ENCODE measurements around the gene TCEAL6.
"Not testable (repeated sequence)": the region's sequence is repeated elsewhere in the genome, so short reads cannot be mapped to it uniquely, and the experiment has no call there.

The TCEAL6 gene

GRCh38 chrX:102142274-102142673, at the start of gene TCEAL6:
TCEAL6 (minus strand) TSS chrX:102142481.
- not testable (repeated sequence) for DNase-seq

- no peak for DNase-seq
Observed at GRCh38 chrX:102185967-102186720, 43.9 kb upstream of the TCEAL6 start.

GRCh38 chrX:102155806-102156179, 13.5 kb upstream of the TCEAL6 start, which contains the start of gene BEX5:
BEX5 (minus strand) TSS chrX:102155977; CDS start chrX:102154265, 1,712 bp downstream.
- DNase-seq, result peak; percentile 62 to 79

- no peak for DNase-seq
Observed at GRCh38 chrX:102154900-102155805, 12.9 kb upstream of the TCEAL6 start.

- peak in 1 of 2 experiments; percentile 6 for DNase-seq
Observed at GRCh38 chrX:102154218-102154860, 12.1 kb upstream of the TCEAL6 start.

GRCh38 chrX:102141631-102142030, 650 bp downstream of the TCEAL6 start:
- DNase-seq, result not testable (repeated sequence)

- DNase-seq, result not testable (repeated sequence)
Observed at GRCh38 chrX:102140876-102141275, 1.4 kb downstream of the TCEAL6 start.

- no peak for DNase-seq
Observed at GRCh38 chrX:102138064-102138463, 4.2 kb downstream of the TCEAL6 start.

- DNase-seq, result peak in 1 of 2 experiments; percentile 6
Observed at GRCh38 chrX:102129473-102129872, 12.8 kb downstream of the TCEAL6 start.

GRCh38 chrX:102126863-102127262, 15.4 kb downstream of the TCEAL6 start:
- peak in 1 of 2 experiments; percentile 30 for DNase-seq

GRCh38 chrX:102126080-102126818, 16.0 kb downstream of the TCEAL6 start:
- not testable (repeated sequence) for DNase-seq

- peak in 1 of 2 experiments; percentile 9 for DNase-seq
Observed at GRCh38 chrX:102125436-102125835, 16.8 kb downstream of the TCEAL6 start, which contains the start of gene TCEAL2. TCEAL2 (plus strand) TSS chrX:102125679; CDS start chrX:102126831, 1,152 bp downstream.

- DNase-seq, result not testable (repeated sequence)
Observed at GRCh38 chrX:102125014-102125413, 17.3 kb downstream of the TCEAL6 start.

GRCh38 chrX:102115748-102116147, 26.5 kb downstream of the TCEAL6 start:
- no peak for DNase-seq

- DNase-seq, result no peak
Observed at GRCh38 chrX:102113367-102113766, 28.9 kb downstream of the TCEAL6 start.
